Stomach (tissue), 9 donors: ENCODE measurements around the gene XIRP2. TPM values are rescaled to one million over a fixed set of nuclear protein-coding genes. Genes with fewer than 3 reads are reported as not detected.
A peak's percentile ranks its signal among the peaks of the same experiment; 100 is the strongest.

Source experiments
- DNase-seq, 2 donors: peaks; one replicate each; pipeline versions ENCODE4 v3.0.0 to v3.0.0-alpha.2; 2013 to 2019
- H3K27ac ChIP-seq, 5 donors: fragments of 200-600 bp in 4 of 5; sonication (generic) in 4 of 5; one replicate each; pipeline ENCODE4 v1.5.1; 2013 to 2019; ENCODE audit warnings: mild to moderate bottlenecking in 1 of 5, moderate library complexity in 1 of 5
- H3K27me3 ChIP-seq, 3 donors: fragments of 200-600 bp; sonication (generic); one replicate each; pipeline ENCODE4 v1.5.1; 2017 to 2019; ENCODE audit warnings: mixed run types in 1 of 3
- H3K36me3 ChIP-seq, 4 donors: fragments of 200-600 bp; sonication (generic); 1 replicate in 3 of 4; 2 replicates in 1 of 4; pipeline ENCODE4 v1.5.1; 2016 to 2019
- H3K4me1 ChIP-seq, 4 donors: fragments of 200-600 bp; sonication (generic); one replicate each; pipeline ENCODE4 v1.5.1; 2016 to 2019
- H3K4me3 ChIP-seq, 4 donors: fragments of 200-600 bp; sonication (generic) in 3 of 4; one replicate each; pipeline ENCODE4 v1.5.1; 2016 to 2019; ENCODE audit warnings: mild to moderate bottlenecking in 1 of 4
- H3K9me3 ChIP-seq, 4 donors: fragments of 200-600 bp; sonication (generic); one replicate each; pipeline ENCODE4 v1.5.1; 2016 to 2019
- EP300 ChIP-seq: sonication (generic); formaldehyde crosslinking; IDR thresholded peaks from one replicate; pipeline ENCODE4 v1.6.1; 2017; ENCODE audit warnings: antibody characterized with exemption
- POLR2A ChIP-seq, 4 donors: fragments of 450-650 bp; IDR thresholded peaks; one replicate each; pipeline ENCODE4 v1.6.1; 2016; ENCODE audit warnings: antibody characterized with exemption in 4 of 4, control low read depth in 2 of 4, mild to moderate bottlenecking in 1 of 4, moderate library complexity in 1 of 4
- POLR2AphosphoS5 ChIP-seq, 3 donors: sonication (generic); formaldehyde crosslinking; IDR thresholded peaks; one replicate each; pipeline ENCODE4 v1.6.1; 2016; ENCODE audit warnings: antibody characterized with exemption in 3 of 3
- WGBS, 5 donors: extraction: QIAGEN DNeasy Blood & Tissue Kit in 3 of 5; methylation state at CpG; one replicate each; pipeline versions ENCODE4 v1.1.5 to v1.1.7; 2013 to 2018; 5-methylcytosine and 5-hydroxymethylcytosine counted together
- intact Hi-C: fragments of 100-400 bp; cut with DNase I; formaldehyde crosslinking; loops from one replicate; pipeline ENCODE4 v1.15.1; 2023; ENCODE audit warnings: low total_unique reads
- polyA plus RNA-seq, 3 donors: library from polyadenylated mRNA; stranded (reverse); fragments of 200-250 nt; gene quantifications; one replicate each; pipeline ENCODE4 v1.2.3, GENCODE V29; 2013
- total RNA-seq, 5 donors: library from RNA; depleted of rRNA; stranded (reverse); fragments of >200 nt; gene quantifications; one replicate each; pipeline versions ENCODE4 v1.1.0 to v1.2.3, GENCODE V29; 2014 to 2016
- TF ChIP-seq, protein P1 (sequence below), 7 experiments: fragments of 450-650 bp in 4 of 7; fragments of 200-600 bp in 3 of 7; sonication (generic) in 3 of 7; IDR thresholded peaks; one replicate each; pipeline ENCODE4 v1.5.1; 2016 to 2019; ENCODE audit warnings: antibody characterized with exemption in 7 of 7, control low read depth in 2 of 7, mild to moderate bottlenecking in 1 of 7
- donor health status: healthy with polysubstance abuse.
- donor health status: Bipolar disorder and iron deficiency.
- donor health status: healthy.

The XIRP2 gene
- total and polyA plus RNA-seq, 8 donors, result 0.10 to 3.2 (median 0.19) TPM; not detected in 4

DNA sequence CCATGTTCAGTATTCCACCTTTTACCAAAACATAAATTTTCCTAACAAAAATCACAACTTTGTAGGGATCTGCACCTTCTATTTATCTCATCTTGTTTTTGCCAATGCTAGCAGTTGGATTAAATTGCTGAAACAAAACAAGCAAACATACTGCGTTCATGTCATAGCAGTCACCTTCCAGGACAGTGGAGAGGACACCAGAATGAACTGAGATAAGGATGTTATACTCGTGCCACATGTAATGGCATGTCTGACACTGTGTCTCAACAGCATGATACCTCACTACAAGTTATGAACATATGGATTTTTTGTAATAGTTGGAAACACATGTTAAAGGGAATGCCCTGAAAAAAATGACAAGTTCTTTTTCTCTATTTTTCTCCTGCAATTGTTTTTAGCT, 245.3 kb downstream of the XIRP2 start:
- Histone ChIP-seq H3K4me3 (no peak overlapping the region), H3K4me1 (no peaks in the 10 kb centered on the region), H3K9me3 (no peaks in the 10 kb centered on the region), H3K27me3 (no peaks in the 10 kb centered on the region), H3K36me3 (no peaks in the 10 kb centered on the region), H3K27ac (no peak overlapping the region)
- TF ChIP-seq EP300 (no peak), POLR2A (IDR thresholded peaks at IDR 0.05) (no peak), POLR2AphosphoS5 (IDR thresholded peaks at IDR 0.05) (no peak)
- TF ChIP-seq, protein P1, sequence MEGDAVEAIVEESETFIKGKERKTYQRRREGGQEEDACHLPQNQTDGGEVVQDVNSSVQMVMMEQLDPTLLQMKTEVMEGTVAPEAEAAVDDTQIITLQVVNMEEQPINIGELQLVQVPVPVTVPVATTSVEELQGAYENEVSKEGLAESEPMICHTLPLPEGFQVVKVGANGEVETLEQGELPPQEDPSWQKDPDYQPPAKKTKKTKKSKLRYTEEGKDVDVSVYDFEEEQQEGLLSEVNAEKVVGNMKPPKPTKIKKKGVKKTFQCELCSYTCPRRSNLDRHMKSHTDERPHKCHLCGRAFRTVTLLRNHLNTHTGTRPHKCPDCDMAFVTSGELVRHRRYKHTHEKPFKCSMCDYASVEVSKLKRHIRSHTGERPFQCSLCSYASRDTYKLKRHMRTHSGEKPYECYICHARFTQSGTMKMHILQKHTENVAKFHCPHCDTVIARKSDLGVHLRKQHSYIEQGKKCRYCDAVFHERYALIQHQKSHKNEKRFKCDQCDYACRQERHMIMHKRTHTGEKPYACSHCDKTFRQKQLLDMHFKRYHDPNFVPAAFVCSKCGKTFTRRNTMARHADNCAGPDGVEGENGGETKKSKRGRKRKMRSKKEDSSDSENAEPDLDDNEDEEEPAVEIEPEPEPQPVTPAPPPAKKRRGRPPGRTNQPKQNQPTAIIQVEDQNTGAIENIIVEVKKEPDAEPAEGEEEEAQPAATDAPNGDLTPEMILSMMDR (IDR thresholded peaks at IDR 0.05), result no peak
- WGBS, 5 donors, result 81 to 85% (median 84%) methylated on average over 2 of the region's 2 CpGs
- DNase-seq, result no peak
- intact Hi-C loops, result no loop called here

GRCh38 chr2:167134381-167135072, 246.2 kb downstream of the XIRP2 start:
- Histone ChIP-seq H3K4me1 (no peaks in the 10 kb centered on the region), H3K27me3 (no peaks in the 10 kb centered on the region), H3K27ac (no peak overlapping the region), H3K4me3 (no peak overlapping the region), H3K36me3 (no peaks in the 10 kb centered on the region), H3K9me3 (no peaks in the 10 kb centered on the region)
- intact Hi-C loops, result no loop called here
- WGBS, 5 donors, result 75 to 82% (median 79%) methylated on average over 6 of the region's 6 CpGs
- no peak for DNase-seq
- TF ChIP-seq, protein P1 (IDR thresholded peaks at IDR 0.05), result no peak
- TF ChIP-seq EP300 (no peak), POLR2AphosphoS5 (IDR thresholded peaks at IDR 0.05) (no peak), POLR2A (IDR thresholded peaks at IDR 0.05) (no peak)

DNA sequence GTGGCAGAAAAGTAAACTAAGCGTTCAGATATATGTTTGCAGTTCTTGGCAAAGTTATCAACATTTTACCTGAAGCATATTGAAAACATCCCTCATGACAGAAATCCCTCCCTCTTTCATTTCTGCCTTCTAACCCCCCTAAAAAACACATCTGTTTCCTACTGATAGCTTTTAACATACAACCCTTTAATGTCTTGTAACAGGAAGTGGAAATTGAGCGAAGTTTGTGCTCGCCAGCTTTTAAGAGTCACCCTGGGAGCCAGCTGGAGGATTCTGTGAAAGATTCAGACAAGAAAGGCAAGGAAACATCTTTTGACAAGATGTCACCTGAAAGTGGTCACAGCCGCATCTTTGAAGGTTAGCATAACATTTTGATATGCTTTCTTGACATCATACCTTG, 247.4 kb downstream of the XIRP2 start:
- TF ChIP-seq POLR2AphosphoS5 (IDR thresholded peaks at IDR 0.05), result no peak
- DNase-seq, result peak in 1 of 2 donors; percentile 34
- no peaks in the 10 kb centered on the region for H3K9me3 ChIP-seq
- WGBS, 5 donors, result 17 to 44% (median 34%) methylated on average over 4 of the region's 4 CpGs
- no peaks in the 10 kb centered on the region for H3K36me3 ChIP-seq
- H3K4me3 ChIP-seq, result no peak overlapping the region
- peaks cover 0 to 4% (median under 1%) of the 10 kb centered on the region in 4 donors for H3K4me1 ChIP-seq
- intact Hi-C loops, result no loop called here
- no peaks in the 10 kb centered on the region for H3K27me3 ChIP-seq
- H3K27ac ChIP-seq, result no peak overlapping the region

DNA sequence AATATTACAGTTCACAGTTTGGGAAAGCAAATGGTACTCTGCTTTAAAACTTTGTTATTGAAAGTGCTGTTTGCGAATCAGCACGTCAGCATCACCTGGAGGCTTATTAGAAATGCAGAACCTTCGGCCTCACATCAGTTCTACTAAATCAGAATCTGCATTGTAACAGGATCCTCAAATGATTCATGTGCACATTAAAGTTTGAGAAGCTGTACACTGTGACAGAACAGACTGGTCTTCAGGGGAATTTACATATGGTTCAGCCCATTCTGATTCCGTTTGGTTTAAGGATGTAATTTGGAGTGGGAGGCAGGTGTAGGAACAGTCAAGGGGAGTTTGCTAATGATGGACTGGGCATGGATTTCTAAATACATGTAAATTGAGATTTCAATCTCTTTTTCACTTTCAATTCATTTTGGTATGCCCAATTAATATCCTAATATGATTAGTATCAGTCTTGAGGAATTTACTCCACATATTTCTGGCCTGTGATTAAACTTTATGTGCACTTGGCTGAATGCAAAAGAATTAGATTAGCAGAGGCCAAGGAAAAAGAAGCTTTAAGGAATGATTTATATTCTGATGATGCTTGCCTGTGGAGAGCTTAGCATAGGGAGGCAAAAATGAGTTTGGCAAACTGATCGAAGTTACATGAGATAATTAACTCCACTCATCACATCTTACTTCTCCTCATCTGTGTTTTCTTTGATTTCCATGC, 248.8 kb downstream of the XIRP2 start:
- intact Hi-C loops, result no loop called here
- Histone ChIP-seq H3K27ac (no peak overlapping the region), H3K4me1 (peaks cover 0 to 7% (median 2%) of the 10 kb centered on the region in 4 donors), H3K9me3 (no peaks in the 10 kb centered on the region), H3K36me3 (no peaks in the 10 kb centered on the region), H3K4me3 (no peak overlapping the region), H3K27me3 (no peaks in the 10 kb centered on the region)
- no peak for TF ChIP-seq POLR2AphosphoS5 (IDR thresholded peaks at IDR 0.05)
- TF ChIP-seq POLR2A (IDR thresholded peaks at IDR 0.05), result no peak
- TF ChIP-seq, protein P1 (IDR thresholded peaks at IDR 0.05), result no peak
- no peak for TF ChIP-seq EP300
- no peak for DNase-seq
- 74 to 84% (median 82%) methylated on average over 5 of the region's 5 CpGs for WGBS, 5 donors

DNA sequence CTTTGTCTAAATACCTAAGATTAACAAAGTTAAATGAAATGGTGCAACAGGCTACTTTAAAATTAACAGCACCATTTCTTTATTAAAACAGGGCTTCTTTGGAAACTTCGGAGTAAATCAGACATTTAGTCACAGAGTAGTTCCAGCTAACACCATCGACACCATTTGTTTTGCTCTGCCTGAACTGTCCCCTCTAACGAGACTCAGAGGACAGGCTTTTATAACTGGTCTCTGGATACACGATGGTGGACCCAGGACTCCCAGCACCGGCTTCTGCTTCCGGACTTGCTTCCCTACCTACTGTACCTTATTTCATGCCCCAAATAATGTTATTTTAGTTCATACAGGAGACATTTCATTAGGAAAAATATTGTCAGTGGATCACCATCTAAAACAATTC, 252.1 kb downstream of the XIRP2 start:
- Histone ChIP-seq H3K4me3 (no peak overlapping the region), H3K27ac (no peak overlapping the region), H3K36me3 (no peaks in the 10 kb centered on the region), H3K9me3 (no peaks in the 10 kb centered on the region), H3K4me1 (peaks cover 0 to 7% (median 2%) of the 10 kb centered on the region in 4 donors), H3K27me3 (no peaks in the 10 kb centered on the region)
- WGBS, 5 donors, result 86 to 94% (median 91%) methylated on average over 6 of the region's 6 CpGs
- DNase-seq, result no peak
- TF ChIP-seq POLR2AphosphoS5 (IDR thresholded peaks at IDR 0.05), result no peak
- TF ChIP-seq, protein P1 (IDR thresholded peaks at IDR 0.05), result no peak
- no peak for TF ChIP-seq POLR2A (IDR thresholded peaks at IDR 0.05)
- TF ChIP-seq EP300, result no peak
- intact Hi-C loops, result no loop called here
